ENCODE measurements around the gene SLC6A13.

DNA sequence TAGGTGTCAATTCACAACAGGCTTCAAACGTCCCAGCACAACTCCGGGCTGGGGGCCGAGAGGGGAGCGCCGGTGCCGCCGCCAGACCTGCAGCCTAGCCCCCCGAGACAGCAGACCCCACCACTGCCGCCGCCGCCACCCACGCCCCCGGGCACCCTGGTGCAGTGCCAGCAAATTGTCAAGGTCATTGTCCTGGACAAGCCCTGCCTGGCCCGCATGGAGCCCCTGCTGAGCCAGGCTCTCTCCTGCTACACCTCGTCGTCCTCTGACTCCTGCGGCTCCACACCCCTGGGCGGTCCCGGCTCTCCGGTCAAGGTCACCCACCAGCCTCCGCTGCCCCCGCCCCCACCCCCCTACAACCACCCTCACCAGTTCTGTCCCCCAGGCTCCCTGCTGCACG, 88.0 kb downstream of the SLC6A13 start:
- TF ChIP-seq EP300 (IDR thresholded peaks at IDR 0.05) (no peak), POLR2A (IDR thresholded peaks at IDR 0.05) (no peak)
